Measurements from ENCODE around the gene SLC25A51.
A peak's percentile ranks its signal among the peaks of the same experiment; 100 is the strongest.

The SLC25A51 gene, protein sequence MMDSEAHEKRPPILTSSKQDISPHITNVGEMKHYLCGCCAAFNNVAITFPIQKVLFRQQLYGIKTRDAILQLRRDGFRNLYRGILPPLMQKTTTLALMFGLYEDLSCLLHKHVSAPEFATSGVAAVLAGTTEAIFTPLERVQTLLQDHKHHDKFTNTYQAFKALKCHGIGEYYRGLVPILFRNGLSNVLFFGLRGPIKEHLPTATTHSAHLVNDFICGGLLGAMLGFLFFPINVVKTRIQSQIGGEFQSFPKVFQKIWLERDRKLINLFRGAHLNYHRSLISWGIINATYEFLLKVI

DNA sequence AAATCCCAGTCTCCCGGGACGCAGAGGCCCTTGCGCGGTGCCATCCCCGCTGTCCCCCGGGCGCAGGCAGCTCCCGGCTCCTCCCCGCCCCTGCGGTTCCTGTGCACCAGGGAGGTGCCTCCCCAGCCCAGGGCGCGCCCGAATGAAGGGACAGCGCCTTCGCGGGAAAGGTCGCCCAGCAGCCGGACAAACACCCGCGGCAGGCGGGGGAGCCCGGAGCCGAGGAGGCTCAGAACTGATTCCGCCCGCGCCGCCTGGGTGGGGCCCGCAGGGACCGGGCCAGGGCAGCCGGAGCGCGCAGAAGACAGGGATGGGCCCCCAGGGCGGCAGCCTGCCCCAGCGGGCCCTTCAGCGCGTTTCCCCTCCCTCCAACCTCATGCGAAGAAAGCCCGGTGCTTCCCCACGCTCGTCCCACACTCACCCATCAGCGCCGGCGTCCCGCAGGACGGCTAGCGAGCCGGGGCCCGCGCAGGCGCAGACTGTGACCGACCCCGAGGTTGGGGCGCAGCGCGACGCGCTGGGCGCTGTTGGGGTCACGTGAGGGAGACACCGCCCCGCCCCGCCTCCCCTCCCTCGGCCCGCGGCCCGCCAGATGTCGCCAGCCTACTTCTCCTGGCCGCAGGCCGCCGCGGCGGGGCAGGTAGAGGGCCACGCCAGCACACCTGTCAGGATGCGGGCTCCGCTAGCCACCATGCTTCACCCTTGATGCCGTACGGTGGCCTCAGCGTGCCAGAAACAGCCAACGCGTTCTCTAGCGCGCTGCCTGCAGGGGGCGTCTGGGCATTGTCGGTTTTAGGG lies at the start of gene SLC25A51:
Gene SLC25A51, minus strand, starts transcription at position 481 of the 798 bp plus-strand sequence. CDS start 15,577 bp downstream, outside the sequence.
- peak; percentile 96 for DNase-seq (ENCODE audit: low read depth, low spot score)
- H3K4me1 ChIP-seq (ENCODE audit: insufficient read depth, insufficient read length) = peaks cover 5% of the 10 kb centered on the region
- H3K4me3 ChIP-seq (ENCODE audit: insufficient read length, low read depth) = peak within 1 kb of the TSS; percentile 92
- peaks cover 4% of the 10 kb centered on the region for H3K27me3 ChIP-seq (ENCODE audit: insufficient read depth, insufficient read length)
- TF ChIP-seq YY1 (IDR thresholded peaks at IDR 0.05; ENCODE audit: insufficient read depth, insufficient read length) = peak; percentile 70
- TF ChIP-seq SUZ12 (IDR thresholded peaks at IDR 0.05; ENCODE audit: extremely low read depth, insufficient read depth, insufficient read length) = no peak
- no peak for TF ChIP-seq ZNF274 (IDR thresholded peaks at IDR 0.05; ENCODE audit: low read depth, low read length)
- no peaks in the 10 kb centered on the region for H3K9me3 ChIP-seq (ENCODE audit: insufficient read depth, low read length)
- peaks cover 25% of the 10 kb centered on the region for H3K36me3 ChIP-seq (ENCODE audit: insufficient read depth, insufficient read length, low read length)
- H3K9ac ChIP-seq (ENCODE audit: insufficient read length, low read depth) = peak within 1 kb of the TSS; percentile 95

DNA sequence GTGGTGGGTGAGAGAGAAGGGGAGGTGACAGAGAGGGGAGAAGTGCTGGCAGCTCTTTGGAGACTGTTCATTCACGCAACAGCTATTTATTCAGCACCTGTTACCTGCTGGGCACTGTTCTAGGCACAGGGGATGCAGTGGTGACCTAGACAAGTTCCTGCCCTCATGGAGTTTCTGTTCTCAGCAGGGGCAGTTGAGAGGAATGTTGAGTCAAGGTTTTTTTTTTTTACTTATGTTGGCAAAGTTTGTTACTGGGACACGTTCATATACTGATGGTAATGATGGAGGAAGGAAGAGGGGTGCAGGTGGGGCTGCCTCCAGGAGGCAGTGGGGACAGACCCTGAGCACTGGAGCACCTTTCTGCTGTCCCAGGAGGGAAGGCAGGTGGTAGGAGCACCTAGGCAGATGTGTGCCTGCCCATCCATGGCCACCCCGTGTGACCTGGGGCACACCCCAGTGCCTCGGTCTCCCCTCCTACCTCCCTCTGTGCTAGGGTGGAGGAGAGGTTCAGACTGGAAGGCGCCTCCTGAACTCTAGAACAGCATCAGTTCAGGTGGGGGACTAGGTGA lies 49.4 kb upstream of the SLC25A51 start:
- TF ChIP-seq ZNF274 (IDR thresholded peaks at IDR 0.05; ENCODE audit: low read depth, low read length) (no peak), YY1 (IDR thresholded peaks at IDR 0.05; ENCODE audit: insufficient read depth, insufficient read length) (no peak), SUZ12 (IDR thresholded peaks at IDR 0.05; ENCODE audit: extremely low read depth, insufficient read depth, insufficient read length) (no peak)
- no peak overlapping the region for H3K9ac ChIP-seq (ENCODE audit: insufficient read length, low read depth)

DNA sequence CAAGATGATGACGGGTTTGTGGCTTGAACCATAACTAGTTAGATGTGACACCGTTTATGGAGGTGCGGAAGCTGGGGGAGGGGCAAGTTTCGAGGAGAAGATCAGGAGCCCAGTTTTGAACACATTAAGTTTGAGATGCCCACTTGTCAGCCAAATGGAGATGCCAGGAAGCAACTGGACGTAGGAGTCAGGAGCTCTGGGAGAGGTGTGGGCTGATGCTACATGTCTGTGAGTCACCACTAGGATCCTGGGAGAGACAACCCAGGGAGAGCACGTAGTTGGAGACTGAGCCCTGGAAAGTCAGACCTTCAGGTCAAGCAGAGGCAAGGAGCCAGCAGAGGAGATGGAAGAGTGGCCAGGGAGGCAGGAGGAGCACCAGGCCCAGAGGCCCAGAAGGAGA lies 48.8 kb upstream of the SLC25A51 start:
- Histone ChIP-seq H3K4me3 (ENCODE audit: insufficient read length, low read depth) (no peak overlapping the region), H3K9ac (ENCODE audit: insufficient read length, low read depth) (no peak overlapping the region)

More for the DNA sequence above, 49.4 kb upstream of the SLC25A51 start:
- H3K9me3 ChIP-seq (ENCODE audit: insufficient read depth, low read length) = no peaks in the 10 kb centered on the region
- H3K36me3 ChIP-seq (ENCODE audit: insufficient read depth, insufficient read length, low read length) = peaks cover 95% of the 10 kb centered on the region
- H3K4me3 ChIP-seq (ENCODE audit: insufficient read length, low read depth) = no peak overlapping the region
- H3K4me1 ChIP-seq (ENCODE audit: insufficient read depth, insufficient read length) = no peaks in the 10 kb centered on the region
- no peaks in the 10 kb centered on the region for H3K27me3 ChIP-seq (ENCODE audit: insufficient read depth, insufficient read length)
- DNase-seq (ENCODE audit: low read depth, low spot score) = no peak

DNA sequence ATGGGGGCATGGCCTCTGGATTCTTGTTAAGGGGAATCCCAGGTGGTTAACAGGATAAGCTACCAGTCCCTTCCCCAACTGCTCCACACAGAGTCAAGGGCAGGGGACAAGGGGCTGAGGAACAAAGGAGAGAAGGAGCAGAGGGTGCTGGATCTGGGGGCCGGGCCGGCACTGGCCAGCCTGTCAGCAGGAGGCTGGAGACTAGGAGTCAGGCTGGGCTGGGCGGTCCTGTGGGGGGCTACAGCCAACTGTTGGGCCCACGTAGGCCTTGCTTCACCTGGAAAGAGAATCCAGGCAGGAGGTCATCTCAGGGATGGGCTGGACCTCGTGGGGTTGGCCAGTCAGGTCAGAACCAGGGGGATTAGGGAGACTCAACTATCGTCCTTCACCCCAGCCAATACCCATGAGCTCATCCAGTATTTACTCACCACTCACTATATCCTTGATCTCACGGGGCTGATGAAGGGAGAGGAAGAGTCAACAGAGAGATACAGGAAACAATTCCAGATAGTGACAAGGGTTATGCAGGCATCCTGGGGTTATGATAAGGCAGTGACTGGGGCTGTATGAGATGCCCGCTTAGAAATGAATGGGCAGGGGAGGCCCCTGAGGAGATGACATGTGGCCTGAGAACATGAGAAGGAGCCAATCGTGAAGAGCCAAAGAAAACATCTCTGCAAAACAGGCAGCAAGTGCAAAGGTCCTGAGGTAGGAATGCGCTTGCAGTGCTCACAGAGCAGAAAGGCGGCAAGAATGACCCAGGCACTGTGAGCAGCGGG lies 47.9 kb upstream of the SLC25A51 start:
- Histone ChIP-seq H3K9me3 (ENCODE audit: insufficient read depth, low read length) (no peaks in the 10 kb centered on the region), H3K4me1 (ENCODE audit: insufficient read depth, insufficient read length) (no peaks in the 10 kb centered on the region), H3K4me3 (ENCODE audit: insufficient read length, low read depth) (no peak overlapping the region), H3K9ac (ENCODE audit: insufficient read length, low read depth) (peak overlapping the region; percentile 13), H3K27me3 (ENCODE audit: insufficient read depth, insufficient read length) (no peaks in the 10 kb centered on the region), H3K36me3 (ENCODE audit: insufficient read depth, insufficient read length, low read length) (peaks cover 95% of the 10 kb centered on the region)
- DNase-seq (ENCODE audit: low read depth, low spot score) = no peak
- no peak for TF ChIP-seq YY1 (IDR thresholded peaks at IDR 0.05; ENCODE audit: insufficient read depth, insufficient read length)
- TF ChIP-seq ZNF274 (IDR thresholded peaks at IDR 0.05; ENCODE audit: low read depth, low read length) = no peak
- TF ChIP-seq SUZ12 (IDR thresholded peaks at IDR 0.05; ENCODE audit: extremely low read depth, insufficient read depth, insufficient read length) = no peak

More for the DNA sequence above, 48.8 kb upstream of the SLC25A51 start:
- Histone ChIP-seq H3K36me3 (ENCODE audit: insufficient read depth, insufficient read length, low read length) (peaks cover 95% of the 10 kb centered on the region), H3K27me3 (ENCODE audit: insufficient read depth, insufficient read length) (no peaks in the 10 kb centered on the region), H3K9me3 (ENCODE audit: insufficient read depth, low read length) (no peaks in the 10 kb centered on the region), H3K4me1 (ENCODE audit: insufficient read depth, insufficient read length) (no peaks in the 10 kb centered on the region)
- TF ChIP-seq ZNF274 (IDR thresholded peaks at IDR 0.05; ENCODE audit: low read depth, low read length) (no peak), YY1 (IDR thresholded peaks at IDR 0.05; ENCODE audit: insufficient read depth, insufficient read length) (no peak), SUZ12 (IDR thresholded peaks at IDR 0.05; ENCODE audit: extremely low read depth, insufficient read depth, insufficient read length) (no peak)
- no peak for DNase-seq (ENCODE audit: low read depth, low spot score)

DNA sequence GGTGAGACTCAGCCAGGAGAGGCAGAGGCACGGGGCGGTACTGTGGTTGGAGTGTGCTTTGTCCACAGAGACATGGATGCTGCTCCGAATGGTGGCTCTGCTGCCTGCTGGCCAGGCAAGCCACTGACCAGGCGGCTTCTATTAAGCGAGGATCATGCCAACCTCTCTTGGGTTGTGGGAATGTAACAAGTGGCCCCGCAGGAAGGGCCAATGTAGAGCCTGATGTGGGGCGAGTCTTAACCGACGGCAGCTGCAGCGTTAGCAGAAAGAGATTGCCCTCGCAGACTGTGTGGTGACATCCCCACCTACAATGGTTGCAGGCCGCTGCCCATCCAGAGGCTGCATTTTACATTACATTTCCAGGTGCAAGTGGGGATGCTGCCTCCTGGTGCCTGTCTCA lies 46.6 kb upstream of the SLC25A51 start:
- Histone ChIP-seq H3K9me3 (ENCODE audit: insufficient read depth, low read length) (no peaks in the 10 kb centered on the region), H3K9ac (ENCODE audit: insufficient read length, low read depth) (no peak overlapping the region), H3K4me1 (ENCODE audit: insufficient read depth, insufficient read length) (peaks cover 2% of the 10 kb centered on the region), H3K4me3 (ENCODE audit: insufficient read length, low read depth) (no peak overlapping the region), H3K27me3 (ENCODE audit: insufficient read depth, insufficient read length) (no peaks in the 10 kb centered on the region), H3K36me3 (ENCODE audit: insufficient read depth, insufficient read length, low read length) (peaks cover 95% of the 10 kb centered on the region)
- no peak for TF ChIP-seq ZNF274 (IDR thresholded peaks at IDR 0.05; ENCODE audit: low read depth, low read length)
- TF ChIP-seq YY1 (IDR thresholded peaks at IDR 0.05; ENCODE audit: insufficient read depth, insufficient read length) = no peak
- TF ChIP-seq SUZ12 (IDR thresholded peaks at IDR 0.05; ENCODE audit: extremely low read depth, insufficient read depth, insufficient read length) = no peak
- DNase-seq (ENCODE audit: low read depth, low spot score) = no peak

DNA sequence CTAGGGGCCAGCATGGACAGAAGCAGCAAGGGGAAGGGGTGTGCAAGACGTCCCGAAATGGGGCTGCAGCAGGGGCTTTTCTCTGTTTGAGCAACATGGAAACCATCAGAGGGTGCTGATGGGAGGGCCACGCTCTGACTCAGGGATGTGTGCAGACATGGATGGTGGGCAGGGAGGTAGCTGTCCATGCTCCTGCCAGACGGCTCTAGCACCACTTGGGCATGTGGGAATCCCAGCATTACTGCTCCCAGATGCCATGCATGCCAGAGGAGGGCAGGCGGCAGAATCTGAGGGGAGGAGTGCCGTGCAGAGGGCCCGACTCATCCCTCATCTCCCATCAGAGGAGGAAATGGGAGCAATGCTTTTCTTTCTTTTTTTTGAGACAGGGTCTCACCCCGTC lies 45.6 kb upstream of the SLC25A51 start:
- no peak for DNase-seq (ENCODE audit: low read depth, low spot score)
- no peak overlapping the region for H3K9ac ChIP-seq (ENCODE audit: insufficient read length, low read depth)
- H3K4me1 ChIP-seq (ENCODE audit: insufficient read depth, insufficient read length) = peaks cover 11% of the 10 kb centered on the region
- no peak for TF ChIP-seq YY1 (IDR thresholded peaks at IDR 0.05; ENCODE audit: insufficient read depth, insufficient read length)
- peaks cover 96% of the 10 kb centered on the region for H3K36me3 ChIP-seq (ENCODE audit: insufficient read depth, insufficient read length, low read length)
- no peaks in the 10 kb centered on the region for H3K9me3 ChIP-seq (ENCODE audit: insufficient read depth, low read length)
- no peak overlapping the region for H3K4me3 ChIP-seq (ENCODE audit: insufficient read length, low read depth)
- no peaks in the 10 kb centered on the region for H3K27me3 ChIP-seq (ENCODE audit: insufficient read depth, insufficient read length)

All from NT2/D1 (cell line).